NCI-H1092 (cell line): Measurements from ENCODE around the gene ADGRL2.

Experiments
- DNase-seq: peaks from one replicate; lab custom pipeline; 2025; lab: John Stamatoyannopoulos, UW

ADGRL2 gene

DNA sequence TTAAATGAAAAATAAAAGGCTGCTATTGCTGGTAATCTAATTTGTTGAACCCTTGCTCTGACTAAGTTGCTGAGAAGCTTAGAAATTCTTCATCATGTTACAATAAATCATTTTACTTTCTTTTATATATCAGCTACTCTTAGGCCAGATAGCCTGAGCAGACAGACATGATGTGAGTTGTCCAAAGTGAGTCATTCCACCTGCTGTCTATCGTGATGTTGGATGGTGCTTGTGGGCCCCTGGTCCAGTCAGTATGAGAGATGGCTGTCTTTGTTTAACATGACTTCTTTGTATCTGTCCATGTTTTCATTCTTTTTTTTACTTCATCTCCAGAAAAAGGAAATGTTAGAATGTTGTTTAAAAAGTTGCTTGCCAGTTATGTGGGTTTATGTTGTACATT lies 188.8 kb downstream of the ADGRL2 start:
- no peak for DNase-seq

DNA sequence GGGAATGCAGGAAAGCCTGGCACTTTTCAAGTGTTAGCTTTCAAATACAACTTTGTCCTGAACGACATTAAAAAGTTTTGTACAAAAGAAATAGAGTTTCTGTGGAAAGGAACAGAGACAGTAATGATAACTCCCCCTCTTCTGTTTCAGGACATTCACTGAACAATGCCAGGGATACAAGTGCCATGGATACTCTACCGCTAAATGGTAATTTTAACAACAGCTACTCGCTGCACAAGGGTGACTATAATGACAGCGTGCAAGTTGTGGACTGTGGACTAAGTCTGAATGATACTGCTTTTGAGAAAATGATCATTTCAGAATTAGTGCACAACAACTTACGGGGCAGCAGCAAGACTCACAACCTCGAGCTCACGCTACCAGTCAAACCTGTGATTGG lies 189.5 kb downstream of the ADGRL2 start:
- no peak for DNase-seq

DNA sequence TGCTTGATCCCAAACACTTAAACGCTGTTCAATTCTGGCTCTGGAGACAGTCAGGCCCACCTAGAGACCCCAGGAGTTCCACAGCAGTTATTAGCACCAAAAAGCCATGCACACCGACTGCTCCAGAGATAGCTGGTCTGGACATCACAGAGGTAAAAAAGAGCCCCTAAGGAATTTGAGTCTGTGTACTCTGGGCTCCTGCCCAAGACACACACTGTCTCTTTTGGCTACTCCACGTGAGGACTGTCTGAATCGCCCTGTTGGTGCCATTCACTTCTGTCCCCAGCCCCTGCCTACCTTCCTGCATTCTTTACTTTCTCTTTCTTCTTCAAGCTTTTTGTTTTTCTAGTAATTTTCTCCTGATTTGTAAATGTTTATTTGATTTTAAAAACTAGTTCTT lies 197.4 kb downstream of the ADGRL2 start:
- no peak for DNase-seq

- no peak for DNase-seq
These were observed 198.6 kb downstream of the ADGRL2 start for GRCh38 chr1:81999364-81999763.

GRCh38 chr1:82000221-82000620 lies 199.5 kb downstream of the ADGRL2 start:
- DNase-seq, result no peak

GRCh38 chr1:82001345-82001744 lies 200.6 kb downstream of the ADGRL2 start:
- DNase-seq, result no peak

DNA sequence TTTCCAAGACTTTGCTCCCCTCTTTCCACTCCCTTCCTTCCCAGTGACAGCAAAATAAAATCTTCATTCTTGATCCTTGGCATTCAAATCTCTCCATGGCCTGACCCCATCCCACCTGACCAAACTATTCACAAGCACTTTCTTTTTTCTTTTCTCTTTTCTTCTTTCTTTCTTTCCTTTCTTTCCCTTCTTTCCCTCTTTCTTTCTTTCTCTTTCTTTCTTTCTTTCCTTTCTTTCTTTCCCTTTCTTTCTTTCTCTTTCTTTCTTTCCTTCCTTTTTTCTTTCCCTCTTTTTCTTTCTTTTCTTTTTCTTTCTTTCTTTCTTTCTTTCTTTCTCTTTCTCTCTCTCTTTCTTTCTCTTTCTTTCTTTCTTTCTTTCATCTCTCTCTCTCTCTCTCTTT lies 207.1 kb downstream of the ADGRL2 start:
- no peak for DNase-seq

DNA sequence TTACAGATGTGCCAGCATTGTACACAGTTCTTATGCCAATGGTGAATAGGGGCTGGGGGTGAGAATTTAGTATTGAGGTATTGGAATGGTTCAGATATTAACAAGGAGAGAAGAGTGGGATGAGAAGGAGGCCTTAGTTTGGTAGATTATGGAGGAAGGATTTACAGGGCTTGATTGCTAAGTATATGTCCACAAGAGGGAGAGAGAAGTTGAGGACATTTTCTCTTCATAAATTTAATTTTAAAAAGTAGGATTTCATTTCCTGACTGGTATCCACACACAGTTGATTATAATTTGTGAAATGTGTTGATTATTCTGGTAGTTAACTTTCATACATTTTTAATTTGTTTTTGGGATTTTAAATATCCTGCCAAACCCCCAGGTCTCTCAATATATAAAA lies 213.0 kb downstream of the ADGRL2 start:
- DNase-seq, result no peak

DNA sequence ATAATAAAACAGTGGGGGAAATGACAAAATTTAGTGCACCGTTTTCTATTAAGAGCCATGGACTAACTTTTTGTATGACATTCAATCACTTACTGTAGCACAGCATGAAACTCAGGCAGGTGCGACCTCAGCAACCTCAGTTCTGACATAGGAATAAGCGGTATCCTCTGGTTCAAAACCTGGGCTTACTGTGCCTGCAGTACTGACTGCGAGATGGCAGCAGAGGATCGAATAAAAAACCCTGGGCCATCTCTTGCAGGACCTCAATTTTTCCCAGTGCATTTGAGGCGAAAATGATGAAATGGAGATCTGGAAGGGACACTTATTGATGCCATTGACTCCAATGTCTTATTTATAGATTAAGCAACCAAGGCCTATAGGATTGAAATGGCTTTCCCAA lies 214.7 kb downstream of the ADGRL2 start:
- no peak for DNase-seq

DNA sequence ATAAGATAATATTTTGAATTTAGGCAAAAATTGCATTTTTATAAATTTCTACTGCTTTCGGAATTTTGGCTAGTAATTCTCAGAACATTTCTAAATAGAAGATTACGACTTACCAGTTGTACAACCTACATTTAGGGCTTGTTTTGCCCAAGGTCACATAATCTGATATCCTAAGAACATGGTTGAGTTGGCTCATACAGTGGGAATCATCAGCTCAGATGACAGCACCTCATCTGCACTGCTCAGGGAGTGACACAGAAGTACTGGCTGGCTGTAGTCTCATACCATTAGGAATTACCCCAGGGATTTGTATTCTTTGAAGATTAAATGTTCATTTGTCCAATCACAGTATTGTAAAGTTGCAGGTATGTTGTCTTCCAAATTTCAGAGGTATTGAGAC lies 217.6 kb downstream of the ADGRL2 start:
- no peak for DNase-seq

DNA sequence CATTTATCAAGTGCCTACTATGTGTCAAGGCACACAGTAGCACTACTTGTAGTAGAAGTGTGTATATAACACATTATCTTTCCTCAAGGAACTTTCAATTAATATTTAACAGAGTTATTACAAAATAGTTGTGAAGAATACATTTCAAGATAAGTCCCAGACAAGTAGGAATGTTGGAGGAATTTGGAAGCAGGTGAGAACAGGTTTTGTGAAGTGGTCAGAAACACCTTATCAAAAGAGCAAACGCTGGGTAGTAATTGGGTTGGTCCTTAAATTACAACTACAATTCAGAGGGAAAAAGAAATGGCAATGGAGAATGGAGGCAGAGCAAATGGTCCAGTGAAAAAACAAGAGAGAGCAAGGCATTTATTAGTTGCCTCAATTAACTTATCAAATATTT lies 218.8 kb downstream of the ADGRL2 start:
- DNase-seq, result no peak

GRCh38 chr1:82030830-82031229 lies 230.1 kb downstream of the ADGRL2 start:
- no peak for DNase-seq

- DNase-seq, result no peak
These were observed 231.3 kb downstream of the ADGRL2 start for GRCh38 chr1:82032068-82032467.

DNA sequence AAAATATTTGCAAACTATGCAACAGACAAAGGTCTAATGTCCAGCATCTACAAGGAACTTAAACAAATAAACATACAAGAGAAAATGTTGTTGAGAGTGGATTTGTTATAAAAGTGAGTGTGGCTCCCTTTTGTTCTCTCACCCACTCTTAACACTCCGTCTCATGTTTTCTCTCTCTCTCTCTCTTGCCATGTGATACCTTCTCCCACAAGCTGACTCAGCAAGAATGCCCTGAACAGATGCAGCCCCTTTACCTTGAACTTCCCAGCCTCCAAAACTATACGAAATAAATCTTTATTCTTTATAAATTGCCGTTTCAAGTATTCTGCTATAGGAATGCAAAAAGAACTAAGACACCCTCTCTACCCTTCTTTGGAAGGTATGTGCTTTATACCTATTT lies 234.1 kb downstream of the ADGRL2 start:
- DNase-seq, result no peak
